Measurements from ENCODE around the gene PIK3AP1.
"Not testable (repeated sequence)": the region's sequence is repeated elsewhere in the genome, so short reads cannot be mapped to it uniquely, and the experiment has no call there.

PIK3AP1 gene

DNA sequence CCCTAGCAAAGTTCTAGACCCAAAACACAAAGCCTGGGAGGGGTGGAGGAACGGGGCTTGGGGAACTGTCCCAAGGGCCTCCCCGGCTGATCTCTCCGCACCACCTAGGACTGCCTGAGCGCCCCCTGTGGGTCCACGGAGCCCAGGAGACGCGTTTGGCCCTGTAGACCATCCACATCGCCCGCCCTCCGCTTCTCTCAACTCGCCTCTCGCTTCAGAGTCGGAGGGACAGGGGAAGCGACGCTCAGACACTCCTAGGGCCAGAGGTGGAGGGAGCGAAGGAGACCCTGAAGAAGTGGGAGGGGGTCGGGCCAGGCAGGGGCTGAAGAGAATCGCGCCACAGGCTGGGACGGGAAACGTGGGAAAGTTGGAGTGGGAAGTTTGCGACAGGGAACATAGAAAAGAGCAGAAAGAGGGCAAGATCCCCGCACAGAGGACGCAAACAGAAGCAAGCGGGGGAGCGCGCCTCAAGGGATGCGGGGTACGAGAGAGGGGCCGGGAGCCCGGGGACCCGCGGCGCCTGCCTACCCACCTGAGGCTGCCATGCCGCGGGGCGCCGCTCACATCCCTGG lies 378 bp downstream of the PIK3AP1 start:
- no peak for DNase-seq

GRCh38 chr10:96719200-96719599 lies 1.1 kb downstream of the PIK3AP1 start:
- peak; percentile 97 for DNase-seq

DNA sequence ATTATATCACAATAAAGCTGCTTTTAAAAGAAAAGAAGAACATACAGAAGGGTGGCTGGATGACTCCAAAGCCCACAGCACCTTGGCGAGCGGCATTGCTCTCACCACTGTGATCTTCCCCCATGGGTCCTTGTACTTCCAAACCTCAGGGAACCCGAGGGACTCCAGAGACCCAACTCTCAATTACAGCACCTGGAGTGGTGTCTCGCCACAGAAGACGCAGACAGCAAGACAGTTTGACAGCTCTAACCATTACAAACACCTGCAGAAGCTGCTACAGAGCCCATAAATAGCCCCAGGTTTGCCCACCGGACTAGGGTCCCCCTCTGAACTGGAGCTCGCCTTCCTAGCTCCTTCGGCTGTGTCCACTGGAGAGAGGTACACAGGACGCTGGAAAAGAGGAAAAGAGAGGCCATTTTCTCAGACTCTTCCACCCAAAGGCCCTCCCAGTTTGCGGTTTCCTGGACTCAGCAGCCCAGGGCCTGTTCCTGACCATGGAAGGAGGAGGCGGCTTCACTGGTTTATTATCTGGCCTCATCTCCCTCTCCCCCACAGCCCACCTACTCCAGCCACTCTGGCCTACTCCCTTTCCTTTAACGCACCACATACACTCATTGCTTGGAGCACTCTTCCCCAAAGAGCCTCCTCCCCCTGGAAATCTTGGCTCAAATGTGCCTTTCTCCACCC lies 1.9 kb downstream of the PIK3AP1 start:
- DNase-seq, result no peak

- DNase-seq, result no peak
These were observed 3.9 kb downstream of the PIK3AP1 start for GRCh38 chr10:96716390-96716789.

- no peak for DNase-seq
These were observed 5.5 kb downstream of the PIK3AP1 start for GRCh38 chr10:96714746-96715255.

- no peak for DNase-seq
These were observed 6.2 kb downstream of the PIK3AP1 start for GRCh38 chr10:96714031-96714590.

DNA sequence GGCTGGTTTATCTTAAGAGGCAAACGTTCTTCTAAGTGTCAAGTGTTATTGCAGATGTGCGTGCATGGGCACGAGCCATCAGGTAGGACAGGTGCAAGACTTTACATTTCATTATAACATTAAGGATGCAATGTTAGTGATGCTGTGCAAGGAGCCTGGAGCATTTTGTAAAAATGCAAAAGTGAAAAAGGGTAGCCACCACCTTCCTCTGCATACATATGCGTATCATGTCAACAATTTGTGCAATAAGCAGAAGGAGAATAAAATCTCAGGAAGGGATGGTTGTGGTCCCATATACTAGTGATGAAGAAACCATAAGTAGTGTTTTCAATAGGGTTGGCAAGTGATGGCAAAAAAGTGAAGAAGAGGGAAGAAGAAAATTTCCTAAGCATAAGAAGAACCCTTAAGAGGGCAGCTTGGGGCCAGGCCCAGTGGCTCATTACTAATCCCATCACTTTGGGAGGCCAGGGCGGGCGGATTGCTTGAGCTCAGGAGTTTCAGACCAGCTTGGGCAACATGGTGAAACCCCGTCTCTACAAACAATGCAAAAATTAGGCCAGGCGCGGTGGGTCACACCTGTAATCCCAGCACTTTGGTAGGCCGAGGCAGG lies 7.5 kb downstream of the PIK3AP1 start:
- no peak for DNase-seq

- DNase-seq, result no peak
These were observed 9.1 kb downstream of the PIK3AP1 start for GRCh38 chr10:96711048-96711728.

DNA sequence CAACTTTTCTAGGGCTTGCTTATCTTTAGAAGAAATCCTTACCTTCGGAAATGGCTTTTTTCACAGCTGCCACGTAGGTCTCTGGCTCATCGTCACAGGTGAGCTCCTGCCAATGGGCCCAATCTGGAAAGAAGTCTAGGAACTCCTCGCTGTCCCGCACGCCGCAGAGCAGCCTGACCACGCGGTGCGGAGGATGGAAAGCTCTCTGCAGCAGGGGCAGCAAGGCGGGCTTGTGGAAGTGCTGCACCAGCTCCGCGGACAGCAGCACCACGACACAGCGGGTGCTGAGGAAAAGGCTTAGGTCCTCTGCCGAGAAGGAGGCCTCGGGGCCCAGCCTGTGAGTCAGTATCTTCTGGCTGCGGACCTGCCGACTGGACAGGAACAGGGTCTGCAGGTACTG lies 10.8 kb downstream of the PIK3AP1 start:
- no peak for DNase-seq

DNA sequence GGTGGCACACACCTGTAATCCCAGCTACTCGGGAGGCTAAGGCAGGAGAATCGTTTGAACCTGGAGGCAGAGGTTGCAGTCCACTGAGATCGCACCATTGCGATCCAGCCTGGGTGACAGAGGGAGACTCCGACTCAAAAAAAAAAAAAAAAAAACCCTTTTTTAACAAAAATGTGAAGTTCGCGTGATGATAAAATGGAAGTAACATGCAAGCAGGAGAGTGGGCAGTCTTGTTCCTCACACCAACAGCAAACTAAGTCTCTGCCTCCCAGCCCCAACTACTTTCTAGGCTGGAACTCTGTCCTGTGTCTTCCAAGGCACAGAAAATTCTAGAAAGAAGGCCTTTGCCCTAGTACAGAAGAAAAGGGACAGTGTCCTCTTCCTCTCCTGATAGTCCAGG lies 11.3 kb downstream of the PIK3AP1 start:
- no peak for DNase-seq

DNA sequence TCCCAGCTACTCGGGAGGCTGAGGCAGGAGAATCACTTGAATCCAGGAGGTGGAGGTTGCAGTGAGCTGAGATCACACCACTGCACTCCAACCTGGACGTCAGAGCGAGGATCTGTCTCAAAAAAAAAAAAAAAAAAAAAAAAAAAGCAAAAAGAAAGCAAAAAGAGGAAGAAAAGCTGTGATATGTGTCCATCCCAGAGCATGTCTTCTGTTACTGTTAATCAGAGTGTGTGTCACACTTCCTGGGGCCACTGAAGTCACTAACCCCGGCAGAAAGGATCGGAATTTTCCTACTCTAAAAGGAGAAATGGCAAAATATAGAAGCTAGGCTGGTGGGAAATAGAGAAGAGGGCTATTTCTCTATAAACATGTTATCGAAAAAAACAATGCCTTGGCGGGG lies 11.9 kb downstream of the PIK3AP1 start:
- no peak for DNase-seq

DNA sequence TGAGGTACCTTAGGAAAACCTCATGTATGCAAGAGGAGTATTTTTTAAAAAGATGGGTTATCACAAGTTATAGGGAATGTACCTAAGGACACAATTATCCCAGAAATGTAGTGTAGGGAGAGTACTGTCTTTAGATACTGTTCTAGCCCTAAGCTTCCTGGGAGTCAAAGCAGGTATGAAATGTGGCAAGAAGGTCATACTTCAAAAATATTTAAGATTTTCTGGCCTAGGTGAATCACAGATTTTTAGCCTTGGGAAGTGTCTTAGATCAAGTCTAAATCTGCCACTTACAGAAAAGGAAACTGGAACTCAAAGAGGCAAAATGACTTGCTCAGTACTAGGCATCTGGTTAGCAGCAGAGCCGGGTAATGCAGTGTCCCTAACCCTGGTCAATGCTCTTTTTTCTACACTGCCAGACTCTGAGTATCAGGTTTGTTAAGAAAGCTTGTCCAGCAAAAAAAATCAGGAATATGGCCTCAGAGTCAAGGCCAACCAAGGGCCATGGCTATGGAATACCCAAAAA lies 13.9 kb downstream of the PIK3AP1 start:
- DNase-seq, result no peak

- DNase-seq, result no peak
These were observed 15.2 kb downstream of the PIK3AP1 start for GRCh38 chr10:96705134-96705533.

GRCh38 chr10:96704563-96704962 lies 15.8 kb downstream of the PIK3AP1 start:
- no peak for DNase-seq

GRCh38 chr10:96703358-96703757 lies 17.0 kb downstream of the PIK3AP1 start:
- DNase-seq, result no peak

DNA sequence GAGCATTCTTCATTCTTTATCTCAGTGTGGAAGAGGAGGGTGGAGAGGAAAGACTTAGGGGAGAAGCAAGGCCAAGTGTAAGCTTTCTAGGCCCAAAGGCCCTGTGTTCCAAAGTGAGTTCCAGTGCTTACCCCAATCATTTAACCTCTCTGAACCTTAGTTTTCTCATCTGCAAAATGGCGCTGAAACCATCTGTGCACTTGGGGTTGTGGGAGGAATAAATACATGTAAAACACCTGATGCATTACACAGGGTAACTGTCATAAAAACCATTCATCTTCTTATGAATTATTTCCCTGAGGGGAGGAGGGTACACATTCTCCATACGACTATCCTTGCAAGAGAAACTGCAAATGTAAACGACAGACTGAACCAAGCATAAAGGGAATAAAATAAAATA lies 19.0 kb downstream of the PIK3AP1 start:
- DNase-seq, result no peak

DNA sequence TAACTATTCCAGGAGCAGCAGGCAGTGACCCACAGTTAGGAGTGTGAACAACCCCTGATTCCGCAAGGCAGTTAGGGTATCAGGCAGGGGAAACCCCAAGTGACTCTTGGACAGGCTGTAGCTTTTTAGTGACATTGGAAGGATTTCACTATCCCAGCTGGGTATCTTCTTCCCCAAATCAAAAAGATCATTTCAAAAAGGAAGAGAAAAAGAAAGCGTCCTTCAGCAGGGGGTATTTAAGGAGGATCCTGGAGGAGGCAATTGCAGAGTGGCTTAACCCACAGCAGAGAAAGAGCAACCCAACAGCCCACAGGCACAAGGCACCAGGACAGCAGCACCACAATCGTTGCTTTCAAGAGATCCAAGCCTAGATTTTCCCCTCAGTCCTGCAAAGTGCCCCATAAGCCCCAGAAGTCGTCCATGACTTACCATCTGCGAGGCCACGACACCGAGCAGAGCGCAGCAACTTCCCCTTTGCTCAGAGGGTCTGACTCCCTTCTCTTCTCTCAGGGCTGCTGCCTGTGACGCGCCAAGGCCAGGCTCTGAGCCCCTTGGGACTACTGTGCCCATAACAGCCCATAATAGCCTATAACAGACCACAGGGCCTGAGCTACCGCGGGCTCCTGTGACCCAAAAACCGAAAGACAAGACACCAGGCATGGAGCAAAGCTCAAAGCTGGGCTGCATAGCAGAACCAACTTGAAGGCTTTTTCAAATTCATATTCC lies 19.8 kb downstream of the PIK3AP1 start:
- DNase-seq, result no peak

DNA sequence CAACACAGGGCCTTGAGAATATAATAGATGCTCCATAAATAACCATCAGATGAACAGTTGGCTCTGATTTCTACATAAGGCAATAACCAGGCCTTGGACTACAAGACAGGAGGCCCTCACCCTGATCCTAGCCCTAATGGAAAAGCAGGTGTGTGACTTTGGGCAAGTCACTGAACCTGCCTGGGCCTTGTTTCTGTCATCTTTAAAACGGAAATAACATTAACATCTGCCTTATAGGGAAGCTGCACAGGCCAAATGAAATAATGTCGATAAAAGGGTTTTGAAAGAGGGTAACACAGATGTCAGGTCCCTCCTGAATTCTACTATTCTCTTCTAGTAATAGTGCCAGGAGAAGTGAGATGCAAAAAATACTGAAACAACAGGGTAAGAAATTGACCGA lies 20.7 kb downstream of the PIK3AP1 start:
- DNase-seq, result no peak

GRCh38 chr10:96698305-96698704 lies 22.0 kb downstream of the PIK3AP1 start:
- not testable (repeated sequence) for DNase-seq

GRCh38 chr10:96697438-96697837 lies 22.9 kb downstream of the PIK3AP1 start:
- no peak for DNase-seq

GRCh38 chr10:96696845-96697425 lies 23.4 kb downstream of the PIK3AP1 start:
- DNase-seq, result no peak
